Measurements from ENCODE around the gene DNAAF9.

DNA sequence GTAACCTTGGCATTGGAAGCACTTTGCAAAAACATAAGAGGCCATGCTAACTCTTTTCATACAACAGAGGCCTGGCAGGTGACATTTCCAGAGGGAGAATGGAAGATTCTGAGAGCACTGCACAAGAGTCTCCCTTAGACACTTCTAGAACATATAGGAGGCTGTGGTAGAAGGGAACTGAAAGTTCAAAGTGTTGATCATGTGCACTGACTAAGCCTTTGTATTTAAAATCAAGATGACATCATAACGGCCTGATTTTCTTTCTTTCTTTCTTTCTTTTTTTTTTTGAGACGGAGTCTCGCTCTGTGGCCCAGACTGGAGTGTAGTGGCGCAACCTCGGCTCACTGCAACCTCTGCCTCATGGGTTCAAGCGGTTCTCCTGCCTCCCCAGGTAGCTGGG lies 26.8 kb upstream of the DNAAF9 start:
- TF ChIP-seq POLR2AphosphoS5 (IDR thresholded peaks at IDR 0.05) (no peak), POLR2A (IDR thresholded peaks at IDR 0.05; ENCODE audit: low read depth) (no peak)
- TF ChIP-seq, protein P1, sequence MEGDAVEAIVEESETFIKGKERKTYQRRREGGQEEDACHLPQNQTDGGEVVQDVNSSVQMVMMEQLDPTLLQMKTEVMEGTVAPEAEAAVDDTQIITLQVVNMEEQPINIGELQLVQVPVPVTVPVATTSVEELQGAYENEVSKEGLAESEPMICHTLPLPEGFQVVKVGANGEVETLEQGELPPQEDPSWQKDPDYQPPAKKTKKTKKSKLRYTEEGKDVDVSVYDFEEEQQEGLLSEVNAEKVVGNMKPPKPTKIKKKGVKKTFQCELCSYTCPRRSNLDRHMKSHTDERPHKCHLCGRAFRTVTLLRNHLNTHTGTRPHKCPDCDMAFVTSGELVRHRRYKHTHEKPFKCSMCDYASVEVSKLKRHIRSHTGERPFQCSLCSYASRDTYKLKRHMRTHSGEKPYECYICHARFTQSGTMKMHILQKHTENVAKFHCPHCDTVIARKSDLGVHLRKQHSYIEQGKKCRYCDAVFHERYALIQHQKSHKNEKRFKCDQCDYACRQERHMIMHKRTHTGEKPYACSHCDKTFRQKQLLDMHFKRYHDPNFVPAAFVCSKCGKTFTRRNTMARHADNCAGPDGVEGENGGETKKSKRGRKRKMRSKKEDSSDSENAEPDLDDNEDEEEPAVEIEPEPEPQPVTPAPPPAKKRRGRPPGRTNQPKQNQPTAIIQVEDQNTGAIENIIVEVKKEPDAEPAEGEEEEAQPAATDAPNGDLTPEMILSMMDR (IDR thresholded peaks at IDR 0.05) = no peak

Measured in esophagus muscularis mucosa (tissue), 3 donors.